ENCODE results near the gene CTDNEP1. TPM values are rescaled to one million over a fixed set of nuclear protein-coding genes. Genes with fewer than 3 reads are reported as not detected.

CTDNEP1 gene
- total RNA-seq, 2 experiments from 2014 or later = 79.3 to 80.7 TPM

DNA sequence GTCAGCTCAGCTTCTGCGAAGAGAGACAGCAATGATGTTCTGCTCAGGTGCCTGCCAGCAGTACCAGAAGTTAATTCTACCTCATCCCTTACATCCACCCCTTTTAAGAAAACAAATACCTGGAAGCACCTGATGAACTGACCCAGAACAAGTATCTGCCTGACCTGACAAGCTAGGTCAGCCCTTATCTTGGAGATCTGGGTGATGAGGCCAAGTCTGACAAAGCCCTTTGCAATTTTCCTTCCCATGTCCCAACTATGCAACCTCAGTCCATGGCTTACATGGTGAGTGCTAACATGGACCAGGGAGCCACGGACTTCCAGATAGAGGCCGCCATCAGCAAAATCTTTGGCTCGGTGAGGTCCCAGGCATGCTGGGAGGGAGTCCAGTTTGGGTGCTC is 28.2 kb downstream of the CTDNEP1 start:
- CTCF ChIA-PET = no interaction called here
- ATAC-seq (ENCODE audit: poor library complexity) = no peak
- no peaks in the 10 kb centered on the region for H3K27me3 Mint-ChIP-seq
- intact Hi-C loops (cut with DNase I, micrococcal nuclease) = loop anchor here in 1 of 2 experiments (5.0 kb wide), 1 partner anchor 84 kb away; the partner anchor contains the start of gene EIF5A
- DNase-seq = no peak
- Histone ChIP-seq H3K27ac (ENCODE audit: low read depth in 1 of 2, low read length in 2 of 2) (no peak overlapping the region), H3K4me3 (ENCODE audit: low read length) (no peak overlapping the region), H3K9me3 (ENCODE audit: control insufficient read depth in 1 of 2, insufficient read depth in 1 of 2, low read length in 2 of 2) (no peaks in the 10 kb centered on the region), H3K27me3 (ENCODE audit: control insufficient read depth in 1 of 2, insufficient read depth in 2 of 2, low read length in 2 of 2) (no peaks in the 10 kb centered on the region), H3K36me3 (ENCODE audit: insufficient read depth, low read length) (peaks cover 63% of the 10 kb centered on the region), H3K4me1 (ENCODE audit: insufficient read depth, low read length) (peaks cover 31% of the 10 kb centered on the region)
- POLR2A ChIA-PET = interaction anchor here (1.5 to 13.1 kb wide), 2 partner anchors 14 to 113 kb away, joined by 3 to 234 read pairs; partner anchors contain the start of genes ACAP1, DVL2, GABARAP and PHF23
- peak overlapping the region; percentile 34 for H3K4me3 Mint-ChIP-seq
- H3K9me3 Mint-ChIP-seq = no peaks in the 10 kb centered on the region
- H3K27ac Mint-ChIP-seq = no peak overlapping the region
- TF ChIP-seq CTCF (IDR thresholded peaks at IDR 0.05) = no peak
- peaks cover 43% of the 10 kb centered on the region for H3K36me3 Mint-ChIP-seq (ENCODE audit: low read depth)
- peaks cover 29% of the 10 kb centered on the region for H3K4me1 Mint-ChIP-seq (ENCODE audit: low read depth)

- TF ChIP-seq CTCF (IDR thresholded peaks at IDR 0.05) = no peak
- POLR2A ChIA-PET = interaction anchor here (1.5 to 13.1 kb wide), 2 partner anchors 15 to 114 kb away, joined by 3 to 234 read pairs; partner anchors contain the start of genes ACAP1, DVL2, GABARAP and PHF23
- Histone ChIP-seq H3K36me3 (ENCODE audit: insufficient read depth, low read length) (peaks cover 58% of the 10 kb centered on the region), H3K9me3 (ENCODE audit: control insufficient read depth in 1 of 2, insufficient read depth in 1 of 2, low read length in 2 of 2) (no peaks in the 10 kb centered on the region), H3K27me3 (ENCODE audit: control insufficient read depth in 1 of 2, insufficient read depth in 2 of 2, low read length in 2 of 2) (no peaks in the 10 kb centered on the region), H3K4me3 (ENCODE audit: low read length) (no peak overlapping the region), H3K27ac (ENCODE audit: low read depth in 1 of 2, low read length in 2 of 2) (no peak overlapping the region), H3K4me1 (ENCODE audit: insufficient read depth, low read length) (peaks cover 36% of the 10 kb centered on the region)
- CTCF ChIA-PET = no interaction called here
- no peaks in the 10 kb centered on the region for H3K27me3 Mint-ChIP-seq
- intact Hi-C loops (cut with DNase I, micrococcal nuclease) = loop anchor here in 1 of 2 experiments (5.0 kb wide), 1 partner anchor 84 kb away; the partner anchor contains the start of gene EIF5A
- ATAC-seq (ENCODE audit: poor library complexity) (no peak), DNase-seq (no peak)
- no peak overlapping the region for H3K27ac Mint-ChIP-seq
- peaks cover 30% of the 10 kb centered on the region for H3K4me1 Mint-ChIP-seq (ENCODE audit: low read depth)
- peaks cover 39% of the 10 kb centered on the region for H3K36me3 Mint-ChIP-seq (ENCODE audit: low read depth)
- no peaks in the 10 kb centered on the region for H3K9me3 Mint-ChIP-seq
- no peak overlapping the region for H3K4me3 Mint-ChIP-seq
Measured at GRCh38 chr17:7222972-7223292, 28.6 kb downstream of the CTDNEP1 start.

- Histone ChIP-seq H3K4me3 (ENCODE audit: low read length) (no peak overlapping the region), H3K27ac (ENCODE audit: low read depth in 1 of 2, low read length in 2 of 2) (peak overlapping the region in 1 of 2 donors; percentile 13), H3K36me3 (ENCODE audit: insufficient read depth, low read length) (peaks cover 55% of the 10 kb centered on the region), H3K4me1 (ENCODE audit: insufficient read depth, low read length) (peaks cover 41% of the 10 kb centered on the region), H3K27me3 (ENCODE audit: control insufficient read depth in 1 of 2, insufficient read depth in 2 of 2, low read length in 2 of 2) (no peaks in the 10 kb centered on the region), H3K9me3 (ENCODE audit: control insufficient read depth in 1 of 2, insufficient read depth in 1 of 2, low read length in 2 of 2) (no peaks in the 10 kb centered on the region)
- CTCF ChIA-PET = interaction anchor here (1.1 to 3.4 kb wide), 3 partner anchors 13 to 74 kb away, joined by 3 to 19 read pairs (median 3); partner anchors contain the start of gene DVL2
- Mint-ChIP-seq H3K9me3 (no peaks in the 10 kb centered on the region), H3K36me3 (ENCODE audit: low read depth) (peaks cover 37% of the 10 kb centered on the region), H3K27me3 (no peaks in the 10 kb centered on the region), H3K27ac (no peak overlapping the region), H3K4me1 (ENCODE audit: low read depth) (peaks cover 35% of the 10 kb centered on the region), H3K4me3 (peak overlapping the region; percentile 34)
- intact Hi-C loops (cut with DNase I, micrococcal nuclease) = loop anchor here in 1 of 2 experiments (5.0 kb wide), 1 partner anchor 85 kb away; the partner anchor contains the start of gene EIF5A
- ATAC-seq (ENCODE audit: poor library complexity) = no peak
- no peak for TF ChIP-seq CTCF (IDR thresholded peaks at IDR 0.05)
- POLR2A ChIA-PET = interaction anchor here (1.0 to 13.1 kb wide), 3 partner anchors 15 to 114 kb away, joined by 3 to 234 read pairs (median 4); partner anchors contain the start of genes ACAP1, DVL2, GABARAP and NEURL4
- DNase-seq = peak in 1 of 14 experiments; percentile 15
Measured at GRCh38 chr17:7222093-7222971, 29.2 kb downstream of the CTDNEP1 start.

Measured in CD4-positive, alpha-beta T cell (primary cell).